ENCODE data around the gene PYCARD.
"Not testable (repeated sequence)": the region's sequence is repeated elsewhere in the genome, so short reads cannot be mapped to it uniquely, and the experiment has no call there.

The PYCARD gene

GRCh38 chr16:31198207-31198882, 4.2 kb downstream of the PYCARD start:
- H3K27ac ChIP-seq (ENCODE audit: low read depth, low read length) = no peak overlapping the region
- H3K36me3 ChIP-seq (ENCODE audit: control insufficient read depth, insufficient read depth, low read length) = peaks cover 47% of the 10 kb centered on the region

GRCh38 chr16:31196324-31197088, 6.1 kb downstream of the PYCARD start:
- Histone ChIP-seq H3K27ac (ENCODE audit: low read depth, low read length) (no peak overlapping the region), H3K27me3 (ENCODE audit: control insufficient read depth, insufficient read depth, low read length) (no peaks in the 10 kb centered on the region), H3K36me3 (ENCODE audit: control insufficient read depth, insufficient read depth, low read length) (peaks cover 66% of the 10 kb centered on the region), H3K9ac (ENCODE audit: low read depth, low read length) (no peak overlapping the region), H3K4me1 (ENCODE audit: control insufficient read depth, insufficient read depth, low read length) (peaks cover 3% of the 10 kb centered on the region; the same call in 1 of the 2 replicates), H3K4me3 (ENCODE audit: low read depth, low read length) (no peak overlapping the region), H3K9me3 (ENCODE audit: control insufficient read depth, insufficient read depth, low read length) (no peaks in the 10 kb centered on the region)

More at GRCh38 chr16:31198207-31198882, 4.2 kb downstream of the PYCARD start:
- Histone ChIP-seq H3K4me1 (ENCODE audit: control insufficient read depth, insufficient read depth, low read length) (peaks cover 4% of the 10 kb centered on the region; the same call in 1 of the 2 replicates), H3K9ac (ENCODE audit: low read depth, low read length) (no peak overlapping the region), H3K9me3 (ENCODE audit: control insufficient read depth, insufficient read depth, low read length) (no peaks in the 10 kb centered on the region), H3K27me3 (ENCODE audit: control insufficient read depth, insufficient read depth, low read length) (peaks cover 4% of the 10 kb centered on the region), H3K4me3 (ENCODE audit: low read depth, low read length) (no peak overlapping the region)

- not testable (repeated sequence) for H3K9me3 ChIP-seq (ENCODE audit: control insufficient read depth, insufficient read depth, low read length); H3K27ac ChIP-seq (ENCODE audit: low read depth, low read length); H3K27me3 ChIP-seq (ENCODE audit: control insufficient read depth, insufficient read depth, low read length); H3K9ac ChIP-seq (ENCODE audit: low read depth, low read length); H3K4me3 ChIP-seq (ENCODE audit: low read depth, low read length); H3K4me1 ChIP-seq (ENCODE audit: control insufficient read depth, insufficient read depth, low read length)
- peaks cover 72% of the 10 kb centered on the region for H3K36me3 ChIP-seq (ENCODE audit: control insufficient read depth, insufficient read depth, low read length)
These were observed 6.7 kb downstream of the PYCARD start for GRCh38 chr16:31195861-31196260.

- Histone ChIP-seq H3K9ac (ENCODE audit: low read depth, low read length) (no peak overlapping the region), H3K4me3 (ENCODE audit: low read depth, low read length) (no peak overlapping the region), H3K36me3 (ENCODE audit: control insufficient read depth, insufficient read depth, low read length) (peaks cover 82% of the 10 kb centered on the region), H3K27ac (ENCODE audit: low read depth, low read length) (no peak overlapping the region), H3K27me3 (ENCODE audit: control insufficient read depth, insufficient read depth, low read length) (no peaks in the 10 kb centered on the region), H3K4me1 (ENCODE audit: control insufficient read depth, insufficient read depth, low read length) (no peaks in the 10 kb centered on the region), H3K9me3 (ENCODE audit: control insufficient read depth, insufficient read depth, low read length) (no peaks in the 10 kb centered on the region)
These were observed 7.7 kb downstream of the PYCARD start for GRCh38 chr16:31194898-31195297.

- Histone ChIP-seq H3K27me3 (ENCODE audit: control insufficient read depth, insufficient read depth, low read length) (no peaks in the 10 kb centered on the region), H3K9ac (ENCODE audit: low read depth, low read length) (no peak overlapping the region), H3K4me3 (ENCODE audit: low read depth, low read length) (no peak overlapping the region), H3K36me3 (ENCODE audit: control insufficient read depth, insufficient read depth, low read length) (peaks cover 84% of the 10 kb centered on the region), H3K27ac (ENCODE audit: low read depth, low read length) (no peak overlapping the region), H3K9me3 (ENCODE audit: control insufficient read depth, insufficient read depth, low read length) (no peaks in the 10 kb centered on the region), H3K4me1 (ENCODE audit: control insufficient read depth, insufficient read depth, low read length) (no peaks in the 10 kb centered on the region)
These were observed 8.7 kb downstream of the PYCARD start for GRCh38 chr16:31193874-31194273.

GRCh38 chr16:31192856-31193642, 9.5 kb downstream of the PYCARD start:
- no peak overlapping the region for H3K4me3 ChIP-seq (ENCODE audit: low read depth, low read length)
- no peak overlapping the region for H3K9ac ChIP-seq (ENCODE audit: low read depth, low read length)
- H3K27me3 ChIP-seq (ENCODE audit: control insufficient read depth, insufficient read depth, low read length) = no peaks in the 10 kb centered on the region
- H3K36me3 ChIP-seq (ENCODE audit: control insufficient read depth, insufficient read depth, low read length) = peaks cover 92% of the 10 kb centered on the region
- H3K27ac ChIP-seq (ENCODE audit: low read depth, low read length) = no peak overlapping the region
- H3K9me3 ChIP-seq (ENCODE audit: control insufficient read depth, insufficient read depth, low read length) = no peaks in the 10 kb centered on the region
- no peaks in the 10 kb centered on the region for H3K4me1 ChIP-seq (ENCODE audit: control insufficient read depth, insufficient read depth, low read length)

- H3K27ac ChIP-seq (ENCODE audit: low read depth, low read length) = no peak overlapping the region
- H3K36me3 ChIP-seq (ENCODE audit: control insufficient read depth, insufficient read depth, low read length) = peaks cover 98% of the 10 kb centered on the region
- no peak overlapping the region for H3K9ac ChIP-seq (ENCODE audit: low read depth, low read length)
- no peaks in the 10 kb centered on the region for H3K9me3 ChIP-seq (ENCODE audit: control insufficient read depth, insufficient read depth, low read length)
- H3K27me3 ChIP-seq (ENCODE audit: control insufficient read depth, insufficient read depth, low read length) = no peaks in the 10 kb centered on the region
- no peaks in the 10 kb centered on the region for H3K4me1 ChIP-seq (ENCODE audit: control insufficient read depth, insufficient read depth, low read length)
- H3K4me3 ChIP-seq (ENCODE audit: low read depth, low read length) = no peak overlapping the region
These were observed 10.7 kb downstream of the PYCARD start for GRCh38 chr16:31191697-31192428.

GRCh38 chr16:31190818-31191444, 11.6 kb downstream of the PYCARD start:
- Histone ChIP-seq H3K27me3 (ENCODE audit: control insufficient read depth, insufficient read depth, low read length) (no peaks in the 10 kb centered on the region), H3K27ac (ENCODE audit: low read depth, low read length) (no peak overlapping the region), H3K9ac (ENCODE audit: low read depth, low read length) (no peak overlapping the region), H3K4me3 (ENCODE audit: low read depth, low read length) (no peak overlapping the region), H3K4me1 (ENCODE audit: control insufficient read depth, insufficient read depth, low read length) (no peaks in the 10 kb centered on the region), H3K9me3 (ENCODE audit: control insufficient read depth, insufficient read depth, low read length) (no peaks in the 10 kb centered on the region), H3K36me3 (ENCODE audit: control insufficient read depth, insufficient read depth, low read length) (peaks cover 99% of the 10 kb centered on the region)

- Histone ChIP-seq H3K9ac (ENCODE audit: low read depth, low read length) (no peak overlapping the region), H3K9me3 (ENCODE audit: control insufficient read depth, insufficient read depth, low read length) (no peaks in the 10 kb centered on the region), H3K36me3 (ENCODE audit: control insufficient read depth, insufficient read depth, low read length) (peaks cover 100% of the 10 kb centered on the region), H3K27me3 (ENCODE audit: control insufficient read depth, insufficient read depth, low read length) (no peaks in the 10 kb centered on the region), H3K4me3 (ENCODE audit: low read depth, low read length) (no peak overlapping the region), H3K27ac (ENCODE audit: low read depth, low read length) (no peak overlapping the region), H3K4me1 (ENCODE audit: control insufficient read depth, insufficient read depth, low read length) (no peaks in the 10 kb centered on the region)
These were observed 12.5 kb downstream of the PYCARD start for GRCh38 chr16:31190061-31190460.

GRCh38 chr16:31189412-31189778, 13.2 kb downstream of the PYCARD start:
- Histone ChIP-seq H3K27me3 (ENCODE audit: control insufficient read depth, insufficient read depth, low read length) (no peaks in the 10 kb centered on the region), H3K9ac (ENCODE audit: low read depth, low read length) (no peak overlapping the region), H3K4me1 (ENCODE audit: control insufficient read depth, insufficient read depth, low read length) (no peaks in the 10 kb centered on the region), H3K27ac (ENCODE audit: low read depth, low read length) (no peak overlapping the region), H3K9me3 (ENCODE audit: control insufficient read depth, insufficient read depth, low read length) (no peaks in the 10 kb centered on the region), H3K4me3 (ENCODE audit: low read depth, low read length) (no peak overlapping the region), H3K36me3 (ENCODE audit: control insufficient read depth, insufficient read depth, low read length) (peaks cover 99% of the 10 kb centered on the region)

Measured in HUES48 (cell line).